Mucosa of rectum (tissue), 2 donors: Measurements from ENCODE around the gene RRAGC.

Experiments
- H3K27ac ChIP-seq, 2 donors: one replicate each; pipeline ENCODE4 v1.7.0; 2013; ENCODE audit warnings: inconsistent platforms in 2 of 2, low read depth in 2 of 2, low read length in 2 of 2
- H3K27me3 ChIP-seq, 2 donors: one replicate each; pipeline ENCODE4 v1.7.0; 2013; ENCODE audit warnings: low read length in 2 of 2; ENCODE audit not compliant: control insufficient read depth in 2 of 2, insufficient read depth in 2 of 2
- H3K36me3 ChIP-seq, 2 donors: one replicate each; pipeline ENCODE4 v1.7.0; 2013; ENCODE audit warnings: low read length in 2 of 2; ENCODE audit not compliant: control insufficient read depth in 2 of 2, insufficient read depth in 2 of 2
- H3K4me1 ChIP-seq, 2 donors: one replicate each; pipeline ENCODE4 v1.7.0; 2013; ENCODE audit warnings: low read length in 2 of 2, mild to moderate bottlenecking in 1 of 2; ENCODE audit not compliant: control insufficient read depth in 2 of 2, insufficient read depth in 2 of 2
- H3K4me3 ChIP-seq, 2 donors: one replicate each; pipeline ENCODE4 v1.7.0; 2013; ENCODE audit warnings: low read length in 2 of 2
- H3K9ac ChIP-seq, 2 donors: one replicate each; pipeline ENCODE4 v1.7.0; 2013; ENCODE audit warnings: low read length in 2 of 2, low read depth in 1 of 2, mild to moderate bottlenecking in 1 of 2
- H3K9me3 ChIP-seq, 2 donors: one replicate each; pipeline ENCODE4 v1.7.0; 2013; ENCODE audit warnings: low read length in 2 of 2; ENCODE audit not compliant: control insufficient read depth in 2 of 2
- donor health status: healthy.
- donor health status: Normal muscosa, but diverticular disease.

RRAGC gene, protein sequence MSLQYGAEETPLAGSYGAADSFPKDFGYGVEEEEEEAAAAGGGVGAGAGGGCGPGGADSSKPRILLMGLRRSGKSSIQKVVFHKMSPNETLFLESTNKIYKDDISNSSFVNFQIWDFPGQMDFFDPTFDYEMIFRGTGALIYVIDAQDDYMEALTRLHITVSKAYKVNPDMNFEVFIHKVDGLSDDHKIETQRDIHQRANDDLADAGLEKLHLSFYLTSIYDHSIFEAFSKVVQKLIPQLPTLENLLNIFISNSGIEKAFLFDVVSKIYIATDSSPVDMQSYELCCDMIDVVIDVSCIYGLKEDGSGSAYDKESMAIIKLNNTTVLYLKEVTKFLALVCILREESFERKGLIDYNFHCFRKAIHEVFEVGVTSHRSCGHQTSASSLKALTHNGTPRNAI

DNA sequence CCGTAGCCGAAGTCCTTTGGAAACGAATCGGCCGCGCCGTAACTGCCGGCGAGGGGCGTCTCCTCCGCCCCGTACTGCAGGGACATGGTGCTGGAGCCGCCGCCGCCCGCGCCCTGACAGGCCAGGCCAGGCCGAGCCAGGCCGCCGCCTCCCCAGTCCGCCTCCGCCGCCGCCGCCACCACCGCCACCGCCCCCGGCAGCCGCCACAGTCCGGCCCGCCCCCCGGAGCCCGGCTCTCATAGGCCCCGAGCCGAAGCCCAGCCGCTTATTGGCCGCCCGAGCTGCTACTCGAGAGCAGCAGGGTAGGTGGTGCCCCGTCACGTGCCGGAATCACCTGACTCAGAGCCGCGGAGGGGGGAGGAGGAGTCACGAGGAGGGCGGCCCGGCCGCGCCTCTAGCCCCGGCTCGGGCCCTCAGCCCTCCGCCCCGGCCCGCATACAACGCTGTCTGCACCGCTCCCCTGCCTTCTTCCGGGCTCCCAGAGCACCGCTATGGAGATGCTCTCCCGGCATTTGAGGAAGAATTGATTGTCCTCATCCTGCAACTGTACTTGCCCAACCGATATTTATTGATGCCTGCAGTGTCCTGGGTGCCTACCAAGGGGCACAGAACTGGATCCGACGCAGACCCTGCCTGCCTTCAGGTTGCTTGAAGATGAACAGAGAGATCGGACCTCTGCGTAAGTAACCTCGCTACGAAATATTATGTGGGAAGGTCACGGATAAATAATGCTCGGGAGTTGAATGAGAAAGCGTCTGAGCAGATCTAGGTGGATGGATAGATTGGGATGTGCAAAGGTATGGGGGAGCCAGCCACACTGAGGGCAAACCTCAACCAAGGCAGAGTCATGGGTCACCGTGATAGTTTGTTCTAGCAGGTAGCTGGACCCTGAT, at the start of gene RRAGC:
Gene RRAGC, minus strand, starts transcription at position 212 of the 893 bp plus-strand sequence. Its CDS starts 126 bp downstream, at position 86.
- Histone ChIP-seq H3K27me3 (no peaks in the 10 kb centered on the region), H3K9me3 (no peaks in the 10 kb centered on the region), H3K4me1 (peaks cover 15 to 25% of the 10 kb centered on the region in 2 donors), H3K4me3 (peak within 1 kb of the TSS; percentile 89 to 94), H3K27ac (peak within 1 kb of the TSS; percentile 85 to 88), H3K36me3 (peaks cover 18 to 23% of the 10 kb centered on the region in 2 donors), H3K9ac (peak within 1 kb of the TSS; percentile 81 to 95)

DNA sequence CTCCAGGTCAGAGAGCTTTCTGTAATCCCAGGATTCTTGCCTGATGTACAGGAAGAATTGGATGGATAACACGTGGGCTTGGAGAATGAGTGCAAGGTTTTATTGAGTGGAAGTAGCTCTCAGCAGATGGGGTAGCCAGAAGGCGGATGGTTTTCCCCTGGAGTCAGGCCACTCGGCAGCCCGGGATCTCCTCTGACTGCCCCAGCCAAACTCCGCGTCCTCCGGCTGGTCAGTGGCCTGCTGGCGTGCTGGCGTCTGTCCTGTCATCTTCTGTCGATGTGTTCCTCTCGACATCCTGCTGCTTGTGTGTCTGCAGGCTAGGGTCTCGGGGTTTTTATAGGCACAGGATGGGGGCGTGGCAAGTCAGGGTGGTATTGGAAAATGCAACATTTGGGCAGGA, 49.2 kb upstream of the RRAGC start:
- Histone ChIP-seq H3K27ac (no peak overlapping the region), H3K4me1 (no peaks in the 10 kb centered on the region), H3K36me3 (peaks cover 4 to 7% of the 10 kb centered on the region in 2 donors), H3K4me3 (no peak overlapping the region), H3K9ac (no peak overlapping the region), H3K9me3 (no peaks in the 10 kb centered on the region), H3K27me3 (no peaks in the 10 kb centered on the region)

DNA sequence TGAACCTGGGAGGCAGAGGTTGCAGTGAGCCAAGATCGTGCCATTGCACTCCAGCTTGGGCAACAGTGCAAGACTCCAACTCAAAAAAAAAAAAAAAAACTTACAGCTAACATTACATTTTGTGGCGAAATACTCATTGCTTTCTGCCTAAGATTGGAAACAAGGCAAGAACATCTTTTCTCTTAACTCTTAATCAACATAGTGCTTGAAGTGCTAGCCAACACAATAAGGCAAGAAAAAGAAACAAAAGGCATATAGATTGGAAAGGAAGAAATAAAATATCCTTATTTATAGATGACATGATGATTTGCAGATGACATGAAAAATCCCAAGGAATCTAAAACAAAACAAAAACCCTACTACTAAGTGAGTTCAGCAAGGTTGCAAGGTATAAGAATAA, 46.4 kb upstream of the RRAGC start:
- Histone ChIP-seq H3K9ac (no peak overlapping the region), H3K27me3 (no peaks in the 10 kb centered on the region), H3K27ac (no peak overlapping the region), H3K36me3 (peaks cover 4 to 7% of the 10 kb centered on the region in 2 donors), H3K9me3 (no peaks in the 10 kb centered on the region), H3K4me3 (no peak overlapping the region), H3K4me1 (no peaks in the 10 kb centered on the region)

DNA sequence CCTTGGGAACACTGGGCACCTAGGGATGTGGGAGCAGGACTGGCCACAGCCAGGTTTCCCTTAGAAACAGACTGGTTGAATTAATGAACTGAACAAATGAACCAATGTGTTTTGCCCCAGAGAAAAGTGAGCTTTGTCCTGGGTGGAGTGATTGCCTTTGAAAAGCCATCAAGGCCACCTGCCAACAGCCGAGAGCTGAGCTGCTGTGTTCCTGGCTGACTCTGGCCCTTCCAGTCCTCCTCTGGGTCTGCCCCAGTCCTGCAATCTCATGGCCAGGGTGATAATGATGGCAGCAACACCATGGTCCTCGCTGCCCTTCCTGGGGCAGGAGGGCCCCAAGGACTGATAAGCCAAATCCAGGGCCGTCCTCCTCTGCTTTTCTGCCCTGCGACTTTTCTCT, 40.0 kb upstream of the RRAGC start:
- no peak overlapping the region for H3K4me3 ChIP-seq
- H3K9ac ChIP-seq, result no peak overlapping the region
- H3K4me1 ChIP-seq, result no peaks in the 10 kb centered on the region
- H3K36me3 ChIP-seq, result no peaks in the 10 kb centered on the region
- H3K9me3 ChIP-seq, result no peaks in the 10 kb centered on the region
- no peak overlapping the region for H3K27ac ChIP-seq
- H3K27me3 ChIP-seq, result no peaks in the 10 kb centered on the region

DNA sequence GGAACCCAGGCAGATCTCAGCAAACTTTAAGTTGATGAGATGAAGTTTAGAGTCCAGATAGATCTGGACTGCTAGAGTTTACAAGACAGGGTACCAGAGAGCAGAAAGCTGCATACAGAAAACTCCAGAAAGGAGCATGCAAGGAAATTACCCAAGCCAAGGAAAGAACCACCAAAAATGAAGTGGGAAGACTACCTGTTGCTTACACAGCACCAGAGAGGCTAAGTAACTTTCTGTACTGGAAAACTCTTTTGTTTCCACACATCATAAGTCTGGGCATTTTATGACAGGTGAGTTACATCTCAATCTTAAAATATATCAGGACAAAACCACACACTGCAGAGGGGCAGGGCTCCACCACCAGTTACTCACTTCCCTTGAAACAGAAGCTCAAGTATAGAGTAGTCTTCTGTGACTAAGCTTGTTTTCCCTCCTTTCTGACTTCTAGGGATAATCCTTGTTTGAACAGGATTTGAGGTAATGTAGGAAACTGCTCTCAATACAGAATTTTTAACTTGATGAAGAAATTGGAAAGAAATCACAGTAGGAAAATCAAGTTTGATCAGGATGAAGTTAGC, 39.2 kb upstream of the RRAGC start:
- Histone ChIP-seq H3K4me1 (no peaks in the 10 kb centered on the region), H3K27me3 (no peaks in the 10 kb centered on the region), H3K36me3 (no peaks in the 10 kb centered on the region), H3K9me3 (no peaks in the 10 kb centered on the region), H3K27ac (no peak overlapping the region), H3K9ac (no peak overlapping the region), H3K4me3 (no peak overlapping the region)

DNA sequence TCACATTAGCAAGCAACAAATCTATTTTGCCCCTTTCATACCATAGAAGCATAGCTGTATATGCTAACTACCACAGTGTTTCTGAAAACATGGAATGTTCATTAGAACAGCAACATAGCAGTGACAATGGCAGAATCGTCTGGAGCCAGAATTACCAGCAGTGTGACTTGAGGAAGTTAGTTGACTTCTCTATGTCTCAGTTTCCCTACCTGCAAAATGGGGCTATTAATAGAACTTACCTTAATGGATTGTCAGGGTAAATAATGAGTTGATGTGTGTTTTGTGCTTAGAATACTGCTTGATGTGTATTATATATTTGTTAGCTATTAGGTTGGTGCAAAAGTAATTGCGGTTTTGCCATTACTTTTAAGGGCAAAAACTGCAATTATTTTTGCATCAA, 36.6 kb upstream of the RRAGC start:
- Histone ChIP-seq H3K9ac (no peak overlapping the region), H3K27ac (no peak overlapping the region), H3K9me3 (no peaks in the 10 kb centered on the region), H3K4me1 (no peaks in the 10 kb centered on the region), H3K36me3 (peaks cover 0 to 5% of the 10 kb centered on the region in 2 donors), H3K4me3 (no peak overlapping the region), H3K27me3 (no peaks in the 10 kb centered on the region)

DNA sequence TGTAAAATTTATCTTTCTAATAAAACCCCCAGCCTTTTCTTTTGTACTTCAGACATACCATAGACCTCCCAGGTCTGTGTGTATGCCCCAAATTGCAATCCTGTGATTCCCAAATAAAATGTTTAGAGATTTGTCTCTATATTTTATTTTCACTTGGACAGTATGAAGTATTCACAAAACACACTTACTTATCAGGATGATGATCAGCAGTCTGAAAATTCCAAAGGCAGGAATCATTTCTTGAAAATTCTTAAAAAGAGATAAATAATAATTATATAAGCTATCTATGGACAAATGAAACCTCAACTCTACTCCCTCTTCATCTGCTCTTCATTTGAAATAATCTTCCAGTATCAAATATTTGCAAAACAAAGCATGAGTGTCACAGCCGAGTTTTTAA, 33.4 kb upstream of the RRAGC start:
- H3K4me1 ChIP-seq, result no peaks in the 10 kb centered on the region
- no peak overlapping the region for H3K9ac ChIP-seq
- H3K27me3 ChIP-seq, result no peaks in the 10 kb centered on the region
- no peaks in the 10 kb centered on the region for H3K9me3 ChIP-seq
- no peak overlapping the region for H3K27ac ChIP-seq
- H3K36me3 ChIP-seq, result peaks cover 0 to 10% of the 10 kb centered on the region in 2 donors
- no peak overlapping the region for H3K4me3 ChIP-seq

DNA sequence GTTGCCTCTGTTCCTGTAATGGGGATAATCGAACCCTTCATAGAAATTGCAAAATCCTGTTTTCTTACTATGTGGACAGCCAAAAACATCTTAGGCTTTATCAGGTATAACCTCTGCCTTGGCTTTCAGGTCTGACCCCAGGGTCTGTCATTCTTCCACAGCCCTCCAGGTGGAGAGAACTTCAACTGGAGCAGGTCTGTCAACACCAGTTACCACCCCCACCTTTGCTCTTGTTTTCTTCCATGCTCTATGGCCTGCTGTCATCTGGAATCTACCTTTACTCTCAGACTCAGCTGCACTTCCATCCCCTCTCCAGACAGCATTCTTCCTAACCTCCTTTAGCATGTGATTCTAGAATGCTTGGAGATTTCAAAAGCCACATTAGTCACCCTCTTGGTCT, 32.2 kb upstream of the RRAGC start:
- H3K4me3 ChIP-seq, result no peak overlapping the region
- H3K9me3 ChIP-seq, result no peaks in the 10 kb centered on the region
- H3K27me3 ChIP-seq, result no peaks in the 10 kb centered on the region
- H3K9ac ChIP-seq, result no peak overlapping the region
- no peak overlapping the region for H3K27ac ChIP-seq
- H3K36me3 ChIP-seq, result peaks cover 0 to 10% of the 10 kb centered on the region in 2 donors
- no peaks in the 10 kb centered on the region for H3K4me1 ChIP-seq

DNA sequence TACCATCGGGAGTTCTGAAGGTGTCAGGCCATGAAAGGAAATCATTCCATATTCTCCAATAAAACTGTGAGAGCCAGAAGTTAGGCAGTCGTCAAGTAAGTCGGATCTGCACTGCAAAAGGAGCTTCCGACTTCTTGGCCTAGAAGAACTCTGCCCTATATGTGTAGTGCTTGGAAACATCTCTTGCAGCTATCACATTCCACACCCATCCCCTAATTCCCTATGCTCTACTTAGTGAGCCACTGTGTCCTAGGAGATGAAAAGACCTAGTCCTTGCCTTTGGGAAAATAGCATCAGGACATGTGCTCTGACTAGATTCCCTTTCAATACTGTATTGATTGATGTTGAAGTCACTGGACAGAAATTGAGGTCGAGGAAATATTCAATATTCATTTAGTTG, 30.0 kb upstream of the RRAGC start:
- Histone ChIP-seq H3K27ac (no peak overlapping the region), H3K4me1 (no peaks in the 10 kb centered on the region), H3K27me3 (no peaks in the 10 kb centered on the region), H3K36me3 (peaks cover 0 to 10% of the 10 kb centered on the region in 2 donors), H3K9ac (no peak overlapping the region), H3K4me3 (no peak overlapping the region), H3K9me3 (no peaks in the 10 kb centered on the region)
